Smooth muscle cell of trachea (primary cell): ENCODE results near the gene DDX20. TPM values are rescaled to one million over a fixed set of nuclear protein-coding genes. Genes with fewer than 3 reads are reported as not detected.

ENCODE experiments used
- total RNA-seq: library from RNA; depleted of rRNA; stranded (reverse); fragments of >200 nt; gene quantifications from 2 replicates; pipeline ENCODE4 v1.2.1, GENCODE V29; 2014

DDX20 gene
- total RNA-seq: 8.8 and 9.9 TPM in 2 replicates

GRCh38 chr1:111755331-111756123, at the start of gene DDX20:
TSS of gene DDX20 (plus strand) at chr1:111755901. CDS start at chr1:111755925, 24 bp downstream.

GRCh38 chr1:111739194-111739924, 16.3 kb upstream of the DDX20 start, which contains the start of gene INKA2:
TSS of gene INKA2 (minus strand) at chr1:111739395. CDS start at chr1:111739242, 153 bp downstream.

Other genes starting within 250 kb of the DDX20 start
- gene RAP1A, start 136.1 kb upstream of the DDX20 start, total RNA-seq: 18.2 and 40.0 TPM in 2 replicates
- 0.29 and 2.6 TPM in 2 replicates for gene INKA2, start 16.5 kb upstream of the DDX20 start, total RNA-seq
- gene KCND3, start 233.8 kb downstream of the DDX20 start, total RNA-seq: under 0.01 TPM in 2 replicates